Stimulated activated CD8-positive, alpha-beta memory T cell treated with anti-CD3 and anti-CD28 coated beads, Interleukin-4, amount 100 ng/mL, for 1 hour (primary cell): ENCODE measurements around the gene CCNY.

Source experiments
- DNase-seq, 2 donors: peaks; one replicate each; pipeline ENCODE4 v3.0.0-alpha.2; 2020; ENCODE audit warnings: low read depth in 2 of 2, low spot score in 1 of 2

CCNY gene

GRCh38 chr10:35331894-35332640 lies 4.2 kb upstream of the CCNY start:
- DNase-seq = no peak

GRCh38 chr10:35334297-35334696 lies 2.0 kb upstream of the CCNY start:
- DNase-seq = no peak

DNA sequence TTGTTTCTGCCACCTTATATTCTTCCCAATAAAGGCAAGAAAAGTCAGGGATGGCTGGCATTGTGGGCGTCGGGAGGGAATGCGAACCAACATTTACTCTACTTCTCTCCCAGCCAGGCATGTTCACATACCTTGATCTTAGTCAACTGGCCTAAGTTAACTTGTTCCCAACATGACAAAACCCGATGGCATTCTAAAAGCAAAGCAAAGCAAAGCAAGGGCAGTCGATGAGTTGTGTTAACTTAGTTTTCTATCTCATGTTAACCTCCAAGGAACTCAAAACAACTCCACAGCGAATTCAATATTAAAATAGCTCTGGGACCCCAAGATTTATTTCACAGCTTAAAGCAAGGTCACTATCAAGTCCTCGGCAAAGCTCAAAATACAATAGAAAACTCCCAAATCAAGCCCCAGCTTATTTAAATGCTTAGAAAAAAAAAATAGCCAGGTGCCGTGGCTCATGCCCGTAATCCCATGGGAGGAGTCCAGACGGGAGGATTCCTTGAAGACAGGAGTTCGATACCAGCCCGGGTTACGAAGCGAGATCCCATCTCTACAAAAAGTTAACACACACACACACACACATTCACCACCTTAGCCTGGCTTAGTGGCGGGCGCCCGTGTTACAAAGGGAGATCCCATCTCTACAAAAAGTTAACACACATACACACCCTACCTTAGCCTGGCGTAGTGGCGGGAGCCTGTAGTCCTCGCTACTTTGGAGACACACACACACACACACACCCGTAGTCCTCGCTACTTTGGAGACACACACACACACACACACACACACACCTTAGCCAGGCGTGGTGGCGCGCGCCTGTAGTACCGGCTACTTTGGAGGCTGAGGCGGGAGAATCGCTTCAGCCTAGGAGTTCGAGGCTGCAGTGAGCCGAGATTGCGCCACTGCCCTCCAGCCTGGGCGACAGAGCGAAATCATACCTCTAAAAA lies 901 bp upstream of the CCNY start:
- DNase-seq = no peak

- no peak for DNase-seq
Observed at GRCh38 chr10:35336921-35337823, 863 bp downstream of the CCNY start.

DNA sequence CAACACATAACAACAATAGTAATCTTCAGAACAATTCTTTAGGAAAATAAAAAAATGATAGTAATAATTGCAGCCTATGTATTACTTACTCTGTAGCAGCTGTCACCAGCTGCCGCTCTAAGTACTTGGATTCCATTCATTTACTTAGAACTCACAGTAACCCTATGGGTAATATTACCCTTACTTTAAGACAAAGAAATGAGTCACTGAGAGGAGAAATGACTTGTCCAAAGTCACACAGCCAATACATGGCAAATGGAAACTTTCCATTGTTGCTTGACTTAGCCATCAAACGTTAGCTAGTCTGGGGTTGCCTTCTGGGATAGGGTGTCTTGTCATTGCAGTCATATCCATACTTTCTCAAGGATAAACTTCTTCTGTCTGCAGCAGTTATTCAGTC lies 3.6 kb downstream of the CCNY start:
- DNase-seq = no peak

DNA sequence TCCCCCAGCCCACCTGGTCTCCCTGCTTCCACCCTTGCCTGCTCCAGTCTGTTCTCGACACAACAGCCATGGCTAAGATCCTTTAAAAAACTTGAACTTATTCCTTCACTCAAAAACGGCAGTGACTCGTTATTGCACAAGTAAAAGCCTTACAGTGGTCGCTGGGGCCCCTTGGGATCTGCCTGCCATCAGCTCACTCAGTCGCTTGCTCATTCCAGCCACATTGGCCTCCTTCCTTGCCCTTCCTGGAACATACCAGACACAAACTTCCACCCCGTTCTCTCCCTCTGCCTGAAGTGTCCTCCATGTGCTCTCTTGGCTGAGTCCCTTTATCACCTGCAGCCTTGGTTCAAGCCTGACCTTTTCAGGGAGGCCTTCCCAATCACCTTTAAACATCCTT lies 4.7 kb downstream of the CCNY start:
- no peak for DNase-seq

GRCh38 chr10:35341521-35341920 lies 5.2 kb downstream of the CCNY start:
- DNase-seq = no peak

- no peak for DNase-seq
Observed at GRCh38 chr10:35342183-35342753, 6.0 kb downstream of the CCNY start.

GRCh38 chr10:35343739-35344138 lies 7.4 kb downstream of the CCNY start:
- no peak for DNase-seq

DNA sequence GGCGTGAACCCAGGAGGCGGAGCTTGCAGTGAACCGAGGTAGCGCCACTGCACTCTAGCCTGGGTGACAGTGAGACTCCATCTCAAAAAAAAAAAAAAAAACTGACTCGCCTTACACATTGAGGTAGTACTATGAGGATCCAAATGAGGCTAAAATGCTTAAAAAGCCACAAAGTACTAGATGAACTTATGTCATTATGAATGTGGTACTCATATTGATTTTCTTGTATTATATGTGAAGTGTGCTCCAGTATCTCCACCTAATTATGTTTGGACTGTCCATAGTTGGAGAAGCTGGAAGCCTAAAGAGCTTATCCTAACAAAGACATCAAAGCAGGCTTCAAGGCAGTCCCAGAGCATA lies 9.1 kb downstream of the CCNY start:
- DNase-seq = no peak

- DNase-seq = no peak
Observed at GRCh38 chr10:35346248-35346647, 9.9 kb downstream of the CCNY start.

DNA sequence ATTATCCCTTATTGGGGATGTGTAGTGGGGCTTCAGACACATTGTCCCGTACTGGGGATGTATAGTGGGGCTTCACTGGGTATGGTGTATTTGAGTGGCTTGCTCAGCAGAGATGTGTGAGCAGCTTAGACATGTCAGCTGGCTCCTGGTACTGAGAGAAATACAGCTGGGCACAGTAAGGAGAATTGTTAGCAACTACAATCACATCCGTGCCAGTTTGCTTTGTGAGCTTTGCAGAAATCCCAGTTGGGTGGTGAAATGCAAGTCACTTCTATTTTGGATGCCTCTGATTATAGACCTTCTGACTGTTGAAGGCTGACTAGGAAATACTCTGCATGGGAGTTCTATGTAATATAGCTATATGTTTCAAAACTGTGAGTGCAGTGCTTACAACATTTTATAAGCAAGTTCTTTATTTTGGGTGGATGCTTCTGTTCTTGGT lies 10.8 kb downstream of the CCNY start:
- DNase-seq = no peak

DNA sequence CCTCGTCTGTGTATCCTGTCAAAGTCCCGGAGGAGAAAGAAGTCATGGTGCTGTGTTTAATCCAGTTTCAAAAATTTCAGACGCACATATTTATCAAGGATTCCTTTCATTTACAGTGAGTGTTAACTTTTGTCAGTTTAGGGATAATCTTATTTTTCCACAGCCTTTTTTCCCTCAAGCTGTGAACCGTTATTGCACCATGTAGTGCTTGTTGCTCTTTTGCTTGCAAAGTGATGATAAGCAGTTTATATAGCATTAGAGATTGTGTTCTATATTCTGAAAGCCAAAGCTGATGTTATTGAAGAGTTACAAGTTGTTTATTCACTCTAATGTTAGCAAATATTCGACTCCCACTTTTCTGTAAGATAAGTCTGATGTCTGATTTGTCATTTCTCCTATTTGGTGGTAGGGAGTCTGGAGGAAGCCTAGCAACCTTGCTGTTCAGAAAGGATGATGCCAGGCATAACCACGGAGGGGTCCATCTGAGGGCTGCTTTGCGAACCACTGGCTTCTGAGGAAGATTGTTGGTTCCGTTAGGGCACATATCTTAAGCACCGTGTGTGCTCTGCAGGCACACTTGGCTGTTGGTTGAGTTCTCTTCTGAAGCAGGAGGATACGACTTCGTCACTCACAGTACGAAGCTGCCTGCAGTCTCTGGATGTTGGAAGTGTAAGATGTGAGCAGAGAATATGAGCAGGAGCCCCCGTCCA lies 11.7 kb downstream of the CCNY start:
- DNase-seq = no peak

- no peak for DNase-seq
Observed at GRCh38 chr10:35348609-35349388, 12.5 kb downstream of the CCNY start.

DNA sequence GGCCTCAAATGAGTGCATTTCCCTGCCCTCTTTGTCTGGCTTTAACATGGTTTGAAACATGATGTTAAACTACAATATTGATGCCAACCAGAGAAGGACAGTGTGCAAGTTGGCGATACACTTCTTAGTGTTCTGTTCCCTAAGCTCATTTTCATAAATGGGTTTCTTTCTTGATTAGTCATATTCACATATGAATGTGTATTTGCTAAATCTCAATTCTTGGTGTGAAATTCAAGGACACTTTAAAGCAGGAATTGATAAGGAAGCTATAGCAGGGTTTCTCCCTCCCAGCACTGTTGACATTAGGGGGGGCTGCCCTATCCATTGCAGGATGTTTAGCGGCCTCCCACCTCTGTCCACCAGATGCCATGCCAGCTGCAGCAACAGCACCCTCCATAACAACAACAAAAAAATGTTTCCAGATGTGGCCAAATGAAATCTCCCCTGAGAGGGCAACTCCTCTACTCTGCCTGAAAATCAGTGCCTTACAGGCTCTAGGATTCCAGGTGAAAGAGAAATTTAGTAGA lies 13.1 kb downstream of the CCNY start:
- DNase-seq = no peak

DNA sequence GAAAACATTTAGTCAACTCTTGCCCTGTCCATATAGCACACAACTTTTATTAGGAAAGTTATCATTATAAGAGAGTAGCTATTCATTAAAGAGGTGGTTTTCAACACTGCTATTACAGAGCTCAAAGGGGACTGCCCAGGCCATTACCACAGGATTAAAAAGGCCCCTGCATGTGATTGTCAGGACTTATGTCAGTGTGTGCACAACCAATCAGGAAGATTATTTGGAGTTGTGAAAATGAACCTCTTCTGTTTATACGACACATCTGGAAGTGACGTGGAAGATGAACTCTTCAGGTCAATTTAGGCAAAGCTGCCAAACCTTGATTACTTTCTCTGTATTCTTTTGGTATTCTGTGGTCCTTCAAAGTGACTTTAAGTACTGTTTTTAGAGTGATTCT lies 14.7 kb downstream of the CCNY start:
- no peak for DNase-seq

- no peak for DNase-seq
Observed at GRCh38 chr10:35352097-35352496, 15.8 kb downstream of the CCNY start.

GRCh38 chr10:35352512-35352911 lies 16.2 kb downstream of the CCNY start:
- DNase-seq = no peak

DNA sequence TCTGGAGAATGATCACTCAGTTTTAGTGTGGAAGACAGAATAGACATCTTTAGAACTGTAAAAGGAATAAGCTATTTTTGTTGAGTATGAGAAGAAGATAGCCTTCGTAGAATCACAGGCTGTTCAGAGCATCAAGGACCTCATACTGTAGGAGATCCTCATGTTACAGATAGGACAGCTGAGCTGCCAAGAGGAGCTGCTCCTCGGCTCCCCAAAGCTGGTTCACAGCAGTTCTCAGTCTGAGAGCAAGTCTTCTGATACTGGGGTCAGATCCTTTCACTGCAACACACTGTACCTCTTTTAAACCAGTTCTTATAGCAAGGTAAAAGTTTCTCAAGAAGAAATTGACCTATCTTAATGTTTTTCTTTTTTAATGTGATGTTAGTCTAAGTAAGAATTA lies 17.1 kb downstream of the CCNY start:
- DNase-seq = no peak
